SK-N-MC (cell line): ENCODE results near the gene AFF3.

Source experiments
- DNase-seq: peaks from one replicate; pipeline ENCODE4 v3.0.0-alpha.2; 2011; ENCODE audit warnings: low read depth, low spot score
- H3K27ac ChIP-seq: fragments of 200-600 bp; sonication (generic); 2 replicates; pipeline ENCODE4 v1.5.1; 2016; ENCODE audit warnings: mixed run types
- H3K36me3 ChIP-seq: fragments of 200-600 bp; sonication (generic); 2 replicates; pipeline ENCODE4 v1.6.1; 2017; ENCODE audit warnings: antibody characterized with exemption, low read length, mixed read lengths; ENCODE audit not compliant: insufficient read depth
- H3K4me3 ChIP-seq: fragments of 200-600 bp; sonication (generic); 2 replicates; pipeline ENCODE4 v1.5.1; 2016
- H3K9ac ChIP-seq: fragments of 200-600 bp; sonication (generic); 2 replicates; pipeline ENCODE4 v1.8.0; 2017; ENCODE audit warnings: mixed run types, mixed read lengths; ENCODE audit not compliant: insufficient read length
- H3K9me3 ChIP-seq: fragments of 200-600 bp; sonication (generic); 2 replicates; pipeline ENCODE4 v1.6.1; 2017; ENCODE audit warnings: low read depth, mild to moderate bottlenecking, antibody characterized with exemption, low read length, moderate library complexity, mixed read lengths
- EZH2 ChIP-seq: fragments of 200-600 bp; sonication (generic); IDR thresholded peaks from one replicate; pipeline ENCODE4 v1.6.1; 2017; ENCODE audit warnings: antibody characterized with exemption

The AFF3 gene

DNA sequence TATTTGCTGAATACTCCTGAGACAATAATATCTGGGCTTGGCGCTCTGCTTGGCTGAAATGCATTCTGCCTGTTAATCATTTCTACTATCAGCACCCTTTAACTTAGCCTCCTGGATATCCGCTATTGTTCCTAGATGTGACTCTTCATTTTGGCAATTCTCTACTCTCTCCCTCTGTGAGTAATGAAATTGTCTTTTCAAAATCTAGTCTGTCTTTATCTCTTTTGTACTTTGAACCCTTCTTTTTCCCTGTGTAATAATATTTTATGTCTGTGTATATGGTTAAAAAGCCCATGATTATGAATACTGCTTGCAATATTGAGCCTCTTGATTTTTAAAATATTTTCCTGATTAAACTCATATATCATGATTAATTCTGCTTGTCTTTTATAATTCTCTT lies 646.4 kb downstream of the AFF3 start:
- H3K9ac ChIP-seq: no peak overlapping the region
- H3K27ac ChIP-seq: no peak overlapping the region
- no peaks in the 10 kb centered on the region for H3K36me3 ChIP-seq
- no peak overlapping the region for H3K4me3 ChIP-seq
- H3K9me3 ChIP-seq: no peaks in the 10 kb centered on the region
- TF ChIP-seq EZH2: no peak
- no peak for DNase-seq
